K562 (cell line): Measurements from ENCODE around the gene TRIM65. TPM values are rescaled to one million over a fixed set of nuclear protein-coding genes. Genes with fewer than 3 reads are reported as not detected.

Experiments used
- ATF7 ChIP-seq: fragments of 450-650 bp; IDR thresholded peaks from 2 replicates; pipeline ENCODE4 v1.7.1; 2014; ENCODE audit warnings: mild to moderate bottlenecking, moderate library complexity
- CHCHD3 ChIP-seq: fragments of 250-450 bp; sonication (Bioruptor Pico); IDR thresholded peaks from 2 replicates; pipeline ENCODE4 v2.1.2; 2022; ENCODE audit warnings: mild to moderate bottlenecking
- CHD1 ChIP-seq: fragments of 200-600 bp; sonication (generic); IDR thresholded peaks from one replicate; pipeline ENCODE4 v1.6.1; 2012; ENCODE audit warnings: mild to moderate bottlenecking, moderate library complexity, low read length, inconsistent platforms
- CREM ChIP-seq: IDR thresholded peaks from 2 replicates; pipeline ENCODE4 v1.6.1; 2014; ENCODE audit warnings: antibody characterized with exemption, low read depth
- DIDO1 ChIP-seq: fragments of 450-650 bp; IDR thresholded peaks from 2 replicates; pipeline ENCODE4 v1.6.1; 2016; ENCODE audit warnings: low read depth, missing biosample characterization, missing genetic modification characterization
- E2F1 ChIP-seq: sonication (generic); formaldehyde crosslinking; IDR thresholded peaks from 2 replicates; pipeline ENCODE4 v1.8.1; 2023; ENCODE audit warnings: mild to moderate bottlenecking, missing genetic modification reagents, moderate library complexity
- FOXK1 ChIP-seq: sonication (generic); formaldehyde crosslinking; IDR thresholded peaks from 2 replicates; pipeline ENCODE4 v1.8.0; 2022; ENCODE audit warnings: missing genetic modification reagents, mild to moderate bottlenecking, borderline replicate concordance
- GATAD2B ChIP-seq: fragments of 450-650 bp; IDR thresholded peaks from 2 replicates; pipeline ENCODE4 v1.6.1; 2017; ENCODE audit warnings: mild to moderate bottlenecking, borderline replicate concordance
- HDAC2 ChIP-seq: fragments of 450-650 bp; IDR thresholded peaks from 2 replicates; pipeline ENCODE4 v1.6.1; 2016; ENCODE audit warnings: mild to moderate bottlenecking
- HDGF ChIP-seq: fragments of 450-650 bp; IDR thresholded peaks from 2 replicates; pipeline ENCODE4 v1.6.1; 2016
- KDM5B ChIP-seq: fragments of 200-600 bp; sonication (generic); IDR thresholded peaks from 2 replicates; pipeline ENCODE4 v1.6.1; 2012; ENCODE audit warnings: low read depth, mild to moderate bottlenecking, moderate library complexity, low read length, control low read depth, inconsistent platforms; ENCODE audit not compliant: insufficient replicate concordance
- MEIS2 ChIP-seq: fragments of 450-650 bp; IDR thresholded peaks from 2 replicates; pipeline ENCODE4 v1.6.1; 2014; ENCODE audit warnings: mild to moderate bottlenecking; ENCODE audit not compliant: partially characterized antibody
- MTA3 ChIP-seq: fragments of 450-650 bp; formaldehyde crosslinking; IDR thresholded peaks from 2 replicates; pipeline ENCODE4 v1.6.1; 2017; ENCODE audit warnings: mild to moderate bottlenecking, borderline replicate concordance
- MXI1 ChIP-seq: IDR thresholded peaks from 2 replicates; pipeline ENCODE4 v1.6.1; 2011; ENCODE audit warnings: low read depth, mild to moderate bottlenecking, improper control_type of control experiment, low read length
- MYNN ChIP-seq, 2 experiments: sonication (generic); formaldehyde crosslinking in 1 of 2; IDR thresholded peaks; 2 replicates each; pipeline versions ENCODE4 v1.5.0 to v1.6.1; 2016 to 2020; ENCODE audit warnings: antibody characterized with exemption in 1 of 2, missing genetic modification reagents in 1 of 2
- RB1 ChIP-seq: fragments of 450-650 bp; IDR thresholded peaks from 2 replicates; pipeline ENCODE4 v1.6.1; 2017; ENCODE audit warnings: low read depth, mild to moderate bottlenecking
- RCOR1 ChIP-seq, 2 experiments: IDR thresholded peaks; 2 replicates each; pipeline ENCODE4 v1.6.1; 2012; ENCODE audit warnings: low read depth in 2 of 2, low read length in 2 of 2, borderline replicate concordance in 1 of 2, improper control_type of control experiment in 1 of 2
- RNF2 ChIP-seq: sonication (generic); IDR thresholded peaks from 2 replicates; pipeline ENCODE4 v1.6.1; 2016
- SMARCE1 ChIP-seq: fragments of 450-650 bp; IDR thresholded peaks from 2 replicates; pipeline ENCODE4 v1.7.1; 2016; ENCODE audit warnings: mild to moderate bottlenecking
- SRF ChIP-seq, 2 experiments: fragments of 250-450, 450-650 bp in 1 of 2; sonication (Bioruptor Pico) in 1 of 2; sonication (generic) in 1 of 2; formaldehyde crosslinking; IDR thresholded peaks; 2 replicates each; pipeline versions ENCODE4 v1.5.0 to v1.5.1; 2020 to 2022; ENCODE audit warnings: mild to moderate bottlenecking in 1 of 2, missing genetic modification reagents in 1 of 2
- TFAP4 ChIP-seq: sonication (generic); formaldehyde crosslinking; IDR thresholded peaks from 2 replicates; pipeline ENCODE4 v1.8.0; 2022; ENCODE audit warnings: missing genetic modification reagents, mild to moderate bottlenecking, moderate library complexity, borderline replicate concordance
- TRIM24 ChIP-seq, 2 experiments: fragments of 450-650 bp; IDR thresholded peaks; 2 replicates each; pipeline ENCODE4 v1.6.1; 2016
- U2AF1 ChIP-seq: fragments of 200-400 bp; formaldehyde crosslinking; optimal IDR thresholded peaks from 2 replicates; pipeline ENCODE3; 2017; ENCODE audit warnings: mild to moderate bottlenecking, low read depth, low read length, moderate library complexity
- ZNF24 ChIP-seq: fragments of 450-650 bp; IDR thresholded peaks from 2 replicates; pipeline ENCODE4 v1.6.1; 2016
- ZNF778 ChIP-seq: fragments of 450-650 bp; formaldehyde crosslinking; IDR thresholded peaks from 2 replicates; pipeline ENCODE4 v1.4.0; 2020; ENCODE audit warnings: mild to moderate bottlenecking, moderate library complexity
- polyA plus RNA-seq, 8 experiments: library from polyadenylated mRNA; depleted of rRNA in 4 of 8; stranded (reverse) in 5 of 8; unstranded in 3 of 8; fragments of >200 nt; fragmentation: Nextera tagmentation in 2 of 8; fragmentation: Illumina TruSeq in 1 of 8; extraction: Ambion mirVana in 2 of 8; extraction: Trizol in 1 of 8; gene quantifications; 2 replicates each; pipeline versions ENCODE4 v1.2.1 to v1.2.3, GENCODE V29; 2011 to 2014; ENCODE audit warnings: inconsistent platforms in 1 of 8, missing spikeins in 1 of 8
- total RNA-seq, 7 experiments: library from RNA; depleted of rRNA in 6 of 7; stranded (reverse); fragments of >200 nt in 6 of 7; fragmentation: Illumina TruSeq in 2 of 7; extraction: Trizol in 2 of 7; gene quantifications; 2 replicates each; pipeline versions ENCODE4 v1.2.1 to v1.2.3, GENCODE V29; 2011 to 2021; ENCODE audit warnings: low replicate concordance in 1 of 7
- TF ChIP-seq, protein P1 (sequence below): fragments of 250-450 bp; sonication (Bioruptor Pico); IDR thresholded peaks from 2 replicates; pipeline ENCODE4 v1.5.0; 2020; ENCODE audit warnings: mild to moderate bottlenecking, borderline replicate concordance

Gene TRIM65
- total and polyA plus RNA-seq, 9 of the 15 experiments (the other 6 are each of a cell fraction or from before 2014, with no cell fraction given): 2.8 to 45.7 (median 22.9) TPM

DNA sequence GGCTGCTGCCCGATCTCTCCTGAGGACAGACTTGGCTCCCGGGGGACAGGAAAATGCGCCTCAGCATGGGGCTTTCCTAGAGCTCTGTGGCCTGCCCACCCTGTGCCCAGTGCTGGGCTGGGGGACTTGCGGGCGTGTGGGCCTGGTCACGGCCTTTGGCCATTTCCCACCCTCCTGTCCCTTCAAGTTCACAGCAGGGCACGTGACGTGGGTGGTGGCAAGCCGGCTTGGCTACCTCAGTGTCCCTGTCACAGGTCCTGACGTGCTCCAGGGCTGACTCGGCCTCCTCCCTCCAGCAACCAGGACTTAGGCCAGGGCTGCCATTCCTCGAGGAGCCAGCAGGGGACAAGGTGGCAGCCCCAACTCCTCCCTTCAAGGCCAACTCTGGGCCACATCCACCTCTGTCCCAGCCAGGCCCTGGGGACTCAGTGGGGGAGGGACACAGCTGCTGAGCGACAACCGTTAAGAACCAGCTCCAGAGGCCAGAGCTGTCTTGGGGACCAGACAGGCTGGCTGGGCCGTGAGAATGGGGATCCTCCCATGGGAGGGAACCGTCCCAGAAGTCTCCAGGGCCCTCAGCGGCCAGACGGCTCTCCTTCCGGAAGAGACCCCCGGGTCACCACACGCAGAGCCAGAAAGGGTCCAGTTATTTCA is 51.6 kb downstream of the TRIM65 start (continued):
- TF ChIP-seq ZNF24 (peak; percentile 64), SRF (CRISPR knock-in tag; IDR thresholded peaks at IDR 0.05) (peak in 1 of 2 experiments; percentile 74; a peak in 1 of 4 replicates), FOXK1 (CRISPR knock-in tag) (0 out of 2 replicates have a peak, but pooled peaks have one; percentile 31), CHD1 (peak; percentile 29), ZNF778 (no peak), RNF2 (peak; percentile 90), MEIS2 (peak; percentile 89), RCOR1 (IDR thresholded peaks at IDR 0.05; ENCODE audit: borderline replicate concordance in 1 of 2, low read depth in 2 of 2, low read length in 2 of 2) (peak; percentile 75 to 93; a peak in 3 of 4 replicates), TRIM24 (IDR thresholded peaks at IDR 0.05) (peak in 1 of 2 experiments; percentile 48; a peak in 1 of 4 replicates), ATF7 (peak; percentile 81), DIDO1 (tag) (no peak), HDGF (peak; percentile 82; the same call in 1 of the 2 replicates), HDAC2 (peak; percentile 70; the same call in 1 of the 2 replicates), CREM (peak; percentile 61), E2F1 (peak; percentile 69), KDM5B (peak; percentile 38), SMARCE1 (no peak; the same call in 1 of the 2 replicates), MYNN (IDR thresholded peaks at IDR 0.05) (peak; percentile 80; the same call in 1 of the 2 replicates), MYNN (CRISPR knock-in tag; IDR thresholded peaks at IDR 0.05) (no peak), MTA3 (peak; percentile 93), CHCHD3 (CRISPR knock-in tag) (no peak), TFAP4 (peak; percentile 97), RB1 (peak; percentile 62; the same call in 1 of the 2 replicates), GATAD2B (peak; percentile 21; the same call in 1 of the 2 replicates), MXI1 (0 out of 2 replicates have a peak, but pooled peaks have one; percentile 6), U2AF1 (no peak)
- TF ChIP-seq, protein P1, sequence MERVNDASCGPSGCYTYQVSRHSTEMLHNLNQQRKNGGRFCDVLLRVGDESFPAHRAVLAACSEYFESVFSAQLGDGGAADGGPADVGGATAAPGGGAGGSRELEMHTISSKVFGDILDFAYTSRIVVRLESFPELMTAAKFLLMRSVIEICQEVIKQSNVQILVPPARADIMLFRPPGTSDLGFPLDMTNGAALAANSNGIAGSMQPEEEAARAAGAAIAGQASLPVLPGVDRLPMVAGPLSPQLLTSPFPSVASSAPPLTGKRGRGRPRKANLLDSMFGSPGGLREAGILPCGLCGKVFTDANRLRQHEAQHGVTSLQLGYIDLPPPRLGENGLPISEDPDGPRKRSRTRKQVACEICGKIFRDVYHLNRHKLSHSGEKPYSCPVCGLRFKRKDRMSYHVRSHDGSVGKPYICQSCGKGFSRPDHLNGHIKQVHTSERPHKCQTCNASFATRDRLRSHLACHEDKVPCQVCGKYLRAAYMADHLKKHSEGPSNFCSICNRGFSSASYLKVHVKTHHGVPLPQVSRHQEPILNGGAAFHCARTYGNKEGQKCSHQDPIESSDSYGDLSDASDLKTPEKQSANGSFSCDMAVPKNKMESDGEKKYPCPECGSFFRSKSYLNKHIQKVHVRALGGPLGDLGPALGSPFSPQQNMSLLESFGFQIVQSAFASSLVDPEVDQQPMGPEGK (CRISPR knock-in tag): no peak
